ENCODE data around the gene C2CD4C.
"Not testable (repeated sequence)": the region's sequence is repeated elsewhere in the genome, so short reads cannot be mapped to it uniquely, and the experiment has no call there.

C2CD4C gene

DNA sequence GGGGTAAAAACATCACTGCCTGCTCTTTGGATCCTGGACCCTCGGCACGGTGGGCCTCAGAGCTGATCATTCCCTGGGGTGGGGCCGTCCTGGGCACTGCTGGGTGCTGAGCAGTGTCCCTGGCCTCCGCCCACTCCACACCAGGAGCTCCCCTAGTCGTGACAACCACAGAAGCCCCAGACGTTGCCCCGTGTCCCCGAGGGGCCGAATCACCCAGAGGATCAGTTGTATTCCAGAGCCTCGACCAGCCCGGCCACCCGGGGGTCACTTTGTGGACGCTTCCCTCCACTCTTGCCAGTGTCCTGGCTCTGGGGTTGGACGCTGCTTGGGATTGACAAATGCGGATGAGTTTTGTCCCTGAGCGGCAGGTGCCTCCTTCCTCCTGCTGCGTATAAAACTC lies 10.2 kb downstream of the C2CD4C start:
- no peak for DNase-seq (ENCODE audit: low spot score)

DNA sequence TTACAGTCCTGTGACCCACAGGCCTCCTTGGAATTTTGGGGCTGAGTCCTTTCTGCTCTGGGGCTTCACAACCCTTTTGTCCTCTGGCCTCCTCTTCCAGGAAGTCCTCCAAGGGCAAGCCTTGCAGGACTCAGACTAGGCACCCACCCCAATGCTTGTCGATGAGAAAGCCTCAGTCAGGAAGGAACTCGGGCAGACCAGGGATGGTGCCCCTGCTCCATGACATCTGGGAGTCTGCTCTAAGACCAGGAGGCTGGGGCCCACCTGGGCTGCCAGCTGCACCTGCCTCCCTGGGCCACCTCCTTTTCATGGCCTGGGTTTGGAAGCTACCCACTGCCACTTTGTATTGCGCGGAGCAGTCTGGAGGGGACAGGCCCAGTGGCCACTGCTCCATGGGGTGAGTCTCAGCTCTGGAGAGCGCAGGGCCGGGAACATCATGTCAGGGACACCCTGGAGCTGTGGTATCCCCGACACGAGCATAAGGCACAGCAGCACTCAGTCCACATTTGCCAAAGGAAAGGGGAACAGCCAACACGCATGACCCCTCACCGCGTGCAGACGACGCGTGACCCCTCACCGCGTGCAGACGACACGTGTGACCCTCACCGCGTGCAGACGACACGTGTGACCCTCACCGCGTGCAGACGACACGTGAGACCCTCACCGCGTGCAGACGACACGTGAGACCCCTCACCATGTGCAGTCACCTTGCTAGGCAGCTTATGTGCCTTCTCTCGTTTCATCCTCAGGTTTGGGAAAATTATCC lies 10.8 kb downstream of the C2CD4C start:
- no peak for DNase-seq (ENCODE audit: low spot score)

DNA sequence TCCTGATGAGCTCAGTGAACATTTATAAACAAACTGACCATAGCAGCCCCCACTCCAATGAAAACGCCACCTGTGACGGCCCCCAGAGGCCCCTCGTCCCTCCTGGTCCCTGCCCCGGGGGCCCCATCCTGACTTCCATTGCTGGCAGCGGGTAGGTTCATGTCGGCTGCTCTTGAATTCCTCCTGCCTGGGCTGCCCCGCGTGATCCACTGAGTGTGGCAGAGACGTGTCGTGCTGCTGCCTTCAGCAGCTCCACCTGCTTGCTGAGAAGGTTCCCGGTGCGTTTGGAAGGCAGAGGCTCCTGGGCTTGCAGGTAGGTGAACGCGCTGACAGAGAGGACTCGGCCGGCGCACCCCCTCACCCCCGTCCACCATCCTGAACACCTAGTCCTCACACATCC lies 11.6 kb downstream of the C2CD4C start:
- DNase-seq (ENCODE audit: low spot score) = no peak

DNA sequence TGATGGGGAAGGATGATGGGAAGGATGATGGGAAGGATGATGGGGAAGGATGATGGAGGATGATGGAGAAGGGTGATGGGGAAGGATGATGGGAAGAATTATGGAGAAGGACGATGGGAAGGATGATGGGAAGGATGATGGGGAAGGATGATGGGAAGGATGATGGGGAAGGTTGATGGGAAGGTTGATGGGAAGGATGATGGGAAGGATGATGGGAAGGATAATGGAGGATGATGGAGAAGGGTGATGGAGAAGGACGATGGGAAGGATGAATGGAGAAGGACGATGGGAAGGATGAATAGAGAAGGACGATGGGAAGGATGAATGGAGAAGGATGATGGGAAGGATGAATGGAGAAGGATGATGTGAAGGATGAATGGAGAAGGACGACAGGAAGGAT lies 13.5 kb downstream of the C2CD4C start:
- DNase-seq (ENCODE audit: low spot score) = no peak

DNA sequence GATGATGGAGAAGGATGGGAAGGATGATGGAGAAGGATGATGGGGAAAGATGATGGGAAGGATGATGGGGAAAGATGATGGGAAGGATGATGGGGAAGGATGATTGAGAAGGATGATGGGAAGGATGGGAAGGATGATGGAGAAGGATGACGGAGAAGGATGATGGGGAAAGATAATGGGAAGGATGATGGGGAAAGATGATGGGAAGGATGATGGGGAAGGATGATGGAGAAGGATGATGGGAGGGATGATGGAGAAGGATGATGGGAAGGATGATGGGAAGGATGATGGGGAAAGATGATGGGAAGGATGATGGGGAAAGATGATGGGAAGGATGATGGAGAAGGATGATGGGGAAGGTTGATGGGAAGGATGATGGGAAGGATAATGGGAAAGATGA lies 14.1 kb downstream of the C2CD4C start:
- DNase-seq (ENCODE audit: low spot score) = not testable (repeated sequence)

DNA sequence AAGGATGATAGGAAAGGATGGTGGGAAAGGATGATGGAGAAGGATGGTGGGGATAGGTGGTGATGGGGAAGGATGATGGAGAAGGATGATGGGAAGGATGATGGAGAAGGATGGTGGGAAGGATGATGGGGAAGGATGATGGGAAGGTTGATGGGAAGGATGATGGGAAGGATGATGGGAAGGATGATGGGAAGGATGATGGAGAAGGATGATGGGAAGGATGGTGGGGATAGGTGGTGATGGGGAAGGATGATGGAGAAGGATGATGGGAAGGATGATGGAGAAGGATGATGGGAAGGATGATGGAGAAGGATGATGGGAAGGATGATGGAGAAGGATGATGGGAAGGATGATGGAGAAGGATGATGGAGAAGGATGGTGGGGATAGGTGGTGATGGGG lies 15.4 kb downstream of the C2CD4C start:
- DNase-seq (ENCODE audit: low spot score) = not testable (repeated sequence)

DNA sequence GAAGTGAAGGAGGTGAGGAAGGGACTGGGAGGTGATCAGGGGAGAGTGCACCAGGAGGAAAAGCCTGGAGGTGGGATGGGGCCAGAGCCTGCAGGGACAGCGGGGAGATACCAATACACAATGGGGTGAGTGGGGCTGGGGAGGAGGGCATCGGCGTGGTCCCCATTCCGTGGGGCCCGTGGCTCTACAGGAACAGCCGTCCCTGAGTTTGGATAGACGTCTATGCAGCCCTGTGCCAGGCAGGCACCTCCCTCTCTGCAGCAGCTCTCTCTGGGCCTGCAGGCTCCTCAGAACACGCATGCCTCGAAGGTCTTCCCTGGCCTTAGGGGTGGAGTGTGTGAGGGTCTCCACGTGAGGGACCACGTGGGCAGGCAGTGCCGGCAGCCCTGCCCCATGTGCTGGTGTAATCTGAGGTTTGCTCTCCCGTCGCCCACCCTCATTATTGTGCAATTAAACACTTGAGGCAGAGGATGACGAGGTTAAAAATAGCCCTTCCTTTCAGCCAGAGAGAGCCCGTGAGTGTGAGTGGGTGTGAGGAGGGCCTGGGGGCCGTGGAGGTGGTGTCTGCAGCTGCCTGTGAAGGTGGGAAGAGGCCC lies 16.5 kb downstream of the C2CD4C start:
- DNase-seq (ENCODE audit: low spot score) = no peak

DNA sequence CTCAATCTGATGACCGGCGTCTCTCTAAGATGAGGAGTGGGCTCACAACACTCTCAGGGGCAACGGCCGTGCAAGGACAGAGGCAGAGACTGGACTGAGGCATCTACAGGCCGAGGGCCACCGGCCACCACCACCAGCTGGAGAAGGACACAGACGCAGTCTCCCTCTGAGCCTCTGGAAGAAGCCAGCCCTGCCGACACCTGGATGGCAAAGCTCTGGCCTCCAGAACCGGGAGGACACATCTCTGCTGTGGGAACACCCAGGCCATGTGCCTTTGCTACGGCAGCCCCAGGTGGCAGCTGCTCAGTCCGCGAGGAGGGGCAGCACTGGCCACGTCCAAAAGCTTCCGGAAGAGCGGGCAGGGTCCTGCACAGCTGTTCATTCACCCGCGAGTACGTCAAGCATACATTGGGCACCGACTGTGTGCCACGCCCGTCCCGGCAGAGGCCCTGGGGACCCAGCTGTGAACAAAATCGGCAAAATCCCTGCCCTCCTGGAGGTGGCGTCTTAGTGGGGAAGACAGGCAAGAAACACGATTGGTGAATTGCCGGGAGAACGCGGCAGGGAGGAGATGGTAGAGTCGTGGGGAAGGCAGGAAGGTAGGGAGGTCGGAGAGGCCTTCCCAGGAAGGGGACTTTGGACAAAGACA lies 17.1 kb downstream of the C2CD4C start:
- DNase-seq (ENCODE audit: low spot score) = no peak

DNA sequence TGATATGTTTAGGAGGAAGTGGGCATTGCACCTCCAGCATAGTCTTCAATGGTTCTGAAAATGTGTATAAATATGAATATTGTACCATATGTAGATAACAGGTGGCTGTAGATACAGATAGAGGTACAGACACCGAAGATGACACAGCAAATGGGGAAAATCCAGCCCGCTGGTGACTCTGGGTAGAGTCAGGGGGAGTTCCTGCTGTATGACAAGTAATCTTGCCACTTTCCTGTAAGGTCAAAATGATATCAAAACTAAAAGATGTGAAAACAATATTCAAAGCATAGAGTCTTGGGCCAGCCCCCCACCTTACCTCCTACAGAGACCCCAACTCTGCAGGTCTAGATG lies 17.8 kb downstream of the C2CD4C start:
- no peak for DNase-seq (ENCODE audit: low spot score)

DNA sequence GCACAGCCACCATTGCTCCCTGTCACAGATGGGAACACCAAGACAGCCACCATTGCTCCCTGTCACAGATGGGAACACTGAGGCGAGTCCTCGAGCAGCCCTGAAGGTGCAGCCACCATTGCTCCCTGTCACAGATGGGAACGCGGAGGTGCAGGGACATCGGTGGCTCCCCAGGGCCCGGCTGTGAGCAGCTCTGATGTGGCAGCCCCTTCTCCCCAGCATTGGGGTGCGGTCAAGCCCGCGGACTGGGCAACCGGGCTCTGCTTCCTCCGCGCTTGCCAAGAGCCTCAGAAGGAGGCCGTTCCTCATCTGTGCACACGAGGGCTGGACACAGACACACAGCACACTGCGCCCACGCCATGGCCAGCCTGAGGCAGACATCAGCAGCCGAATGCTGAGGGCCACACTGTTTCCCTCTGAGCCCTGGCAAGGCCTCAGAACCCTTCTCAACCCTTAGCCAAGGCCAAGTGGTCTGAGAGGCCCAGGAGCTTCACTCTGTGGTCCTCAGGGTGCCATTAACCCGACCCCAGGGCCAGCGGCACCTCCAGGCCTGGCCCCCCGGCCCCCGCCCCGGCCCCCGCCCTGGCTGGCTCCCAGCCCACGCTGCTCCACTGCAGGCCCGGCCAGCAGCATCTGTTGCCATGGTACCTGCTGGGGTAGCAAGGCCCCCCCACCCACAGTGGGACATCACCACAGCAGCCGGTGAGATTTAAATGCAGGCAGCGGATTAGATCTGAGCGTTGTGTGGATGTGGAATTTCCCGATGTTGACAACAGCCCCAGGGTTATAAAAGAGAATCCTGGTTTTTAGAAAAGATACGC lies 18.4 kb downstream of the C2CD4C start:
- no peak for DNase-seq (ENCODE audit: low spot score)

DNA sequence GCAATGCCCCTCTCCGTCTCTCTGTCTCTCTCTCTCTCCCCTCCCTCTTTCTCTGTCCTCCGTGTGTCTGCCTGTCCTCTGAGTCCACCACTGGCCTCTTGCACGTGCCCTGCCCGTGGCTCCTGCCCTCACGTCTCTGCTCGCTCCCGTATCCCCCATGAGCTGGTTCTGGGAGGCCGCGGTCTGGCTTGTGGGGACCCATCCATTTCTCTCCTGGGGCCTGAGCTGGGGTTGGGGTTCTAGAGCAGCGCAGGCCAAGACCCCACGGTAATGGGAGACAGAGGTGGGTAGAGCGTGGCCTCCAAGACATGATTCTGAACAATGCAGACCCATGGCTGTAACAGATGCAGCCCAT lies 19.0 kb downstream of the C2CD4C start:
- DNase-seq (ENCODE audit: low spot score) = no peak

DNA sequence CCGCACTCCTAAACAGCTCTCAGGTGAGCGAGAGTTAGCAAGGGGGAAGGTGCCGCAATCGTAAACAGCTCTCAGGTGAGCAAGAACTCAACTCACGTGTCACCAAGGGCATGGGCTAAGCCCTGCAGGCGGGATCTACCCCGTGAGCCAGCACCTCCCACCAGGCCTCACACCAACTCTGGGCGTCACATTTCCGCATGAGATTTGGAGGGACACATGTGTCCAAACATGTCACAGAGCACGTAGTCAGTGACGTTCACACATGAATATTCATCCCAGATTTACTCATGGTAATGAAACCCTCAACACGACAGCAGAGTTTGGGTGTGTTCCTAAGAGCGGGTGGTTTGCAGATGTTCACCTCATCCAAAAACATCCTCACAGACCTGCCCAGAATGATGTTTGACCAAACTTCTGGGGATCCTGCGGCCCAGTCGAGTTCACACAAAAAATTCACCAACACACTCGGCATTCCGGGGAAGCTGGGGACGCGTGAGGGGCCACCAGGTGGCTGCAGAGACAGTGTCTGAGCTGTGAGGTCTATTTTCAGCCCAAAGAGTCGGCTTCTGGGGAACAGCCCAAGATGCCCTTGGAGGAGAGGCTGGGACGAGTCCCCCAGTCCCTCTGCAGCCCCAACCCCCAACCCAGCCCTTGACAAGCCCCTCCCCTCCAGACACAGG lies 19.6 kb downstream of the C2CD4C start:
- DNase-seq (ENCODE audit: low spot score) = no peak

DNA sequence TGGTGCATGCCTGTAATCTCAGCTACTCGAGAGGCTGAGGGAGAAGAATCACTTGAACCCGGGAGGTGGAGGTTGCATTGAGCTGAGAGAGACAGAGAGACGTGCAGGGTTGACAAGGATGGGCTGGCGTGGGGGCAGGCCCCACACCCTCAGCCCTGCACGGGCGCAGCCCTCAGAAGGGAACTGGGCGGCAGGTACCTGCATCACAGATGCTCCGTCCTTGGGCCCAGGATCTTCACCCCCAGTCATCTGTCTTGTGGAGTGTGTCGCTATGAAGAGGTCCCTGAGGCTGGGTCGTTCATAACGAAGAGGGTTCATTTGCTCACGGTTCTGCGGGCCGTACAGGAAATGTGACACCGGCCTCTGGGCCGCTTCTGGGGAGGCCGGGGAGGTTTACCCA lies 20.3 kb downstream of the C2CD4C start:
- DNase-seq (ENCODE audit: low spot score) = no peak

DNA sequence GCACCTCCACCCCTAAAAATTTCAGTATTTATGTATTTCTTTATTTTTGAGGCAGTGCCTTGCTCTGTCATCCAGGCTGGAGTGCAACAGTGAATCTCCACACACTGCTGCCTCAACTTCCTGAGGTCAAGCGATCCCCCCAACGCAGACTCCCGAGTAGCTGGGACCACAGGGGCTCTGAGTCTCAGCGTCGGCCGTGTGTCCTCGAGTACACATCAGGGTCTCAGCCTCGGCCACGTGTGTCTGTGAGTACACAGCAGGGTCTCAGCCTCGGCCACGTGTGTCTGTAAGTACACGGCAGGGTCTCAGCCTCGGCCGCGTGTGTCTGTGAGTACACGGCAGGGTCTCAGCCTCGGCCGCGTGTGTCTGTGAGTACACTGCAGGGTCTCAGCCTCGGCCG lies 21.2 kb downstream of the C2CD4C start:
- no peak for DNase-seq (ENCODE audit: low spot score)

DNA sequence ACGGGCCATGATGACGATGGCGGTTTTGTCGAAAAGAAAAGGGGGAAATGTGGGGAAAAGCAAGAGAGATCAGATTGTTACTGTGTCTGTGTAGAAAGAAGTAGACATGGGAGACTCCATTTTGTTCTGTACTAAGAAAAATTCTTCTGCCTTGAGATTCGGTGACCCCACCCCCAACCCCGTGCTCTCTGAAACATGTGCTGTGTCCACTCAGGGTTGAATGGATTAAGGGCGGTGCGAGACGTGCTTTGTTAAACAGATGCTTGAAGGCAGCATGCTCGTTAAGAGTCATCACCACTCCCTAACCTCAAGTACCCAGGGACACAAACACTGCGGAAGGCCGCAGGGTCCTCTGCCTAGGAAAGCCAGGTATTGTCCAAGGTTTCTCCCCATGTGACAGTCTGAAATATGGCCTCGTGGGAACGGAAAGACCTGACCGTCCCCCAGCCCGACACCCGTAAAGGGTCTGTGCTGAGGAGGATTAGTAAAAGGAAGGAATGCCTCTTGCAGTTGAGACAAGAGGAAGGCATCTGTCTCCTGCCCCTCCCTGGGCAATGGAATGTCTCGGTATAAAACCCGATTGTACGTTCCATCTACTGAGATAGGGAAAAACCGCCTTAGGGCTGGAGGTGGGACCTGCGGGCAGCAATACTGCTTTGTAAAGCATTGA lies 22.2 kb downstream of the C2CD4C start:
- DNase-seq (ENCODE audit: low spot score) = not testable (repeated sequence)

DNA sequence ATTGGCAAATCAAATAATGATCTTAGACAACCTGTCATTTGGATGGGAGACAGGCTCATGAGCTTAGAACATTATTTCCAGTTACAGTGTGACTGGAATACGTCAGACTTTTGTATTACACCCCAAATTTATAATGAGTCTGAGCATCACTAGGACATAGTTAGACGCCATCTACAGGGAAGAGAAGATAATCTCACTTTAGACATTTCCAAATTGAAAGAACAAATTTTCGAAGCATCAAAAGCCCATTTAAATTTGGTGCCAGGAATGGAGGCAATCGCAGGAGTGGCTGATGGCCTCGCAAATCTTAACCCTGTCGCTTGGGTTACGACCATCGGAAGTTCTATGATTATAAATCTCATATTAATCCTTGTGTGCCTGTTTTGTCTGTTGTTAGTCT lies 22.8 kb downstream of the C2CD4C start:
- DNase-seq (ENCODE audit: low spot score) = not testable (repeated sequence)

DNA sequence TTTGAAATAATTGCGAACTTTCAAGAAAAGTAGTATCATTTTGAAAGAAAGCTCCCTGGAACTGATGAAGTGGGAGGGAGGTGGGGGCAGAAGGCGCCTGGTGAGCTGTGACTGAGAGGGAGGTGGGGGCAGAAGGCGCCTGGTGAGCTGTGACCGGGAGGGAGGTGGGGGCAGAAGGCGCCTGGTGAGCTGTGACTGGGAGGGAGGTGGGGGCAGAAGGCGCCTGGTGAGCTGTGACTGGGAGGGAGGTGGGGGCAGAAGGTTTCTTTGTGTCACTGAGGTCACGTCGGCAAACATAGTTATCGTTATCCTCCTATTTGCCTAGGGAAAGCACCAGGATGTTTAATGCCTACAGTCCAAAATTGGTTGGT lies 24.2 kb downstream of the C2CD4C start:
- DNase-seq (ENCODE audit: low spot score) = no peak

DNA sequence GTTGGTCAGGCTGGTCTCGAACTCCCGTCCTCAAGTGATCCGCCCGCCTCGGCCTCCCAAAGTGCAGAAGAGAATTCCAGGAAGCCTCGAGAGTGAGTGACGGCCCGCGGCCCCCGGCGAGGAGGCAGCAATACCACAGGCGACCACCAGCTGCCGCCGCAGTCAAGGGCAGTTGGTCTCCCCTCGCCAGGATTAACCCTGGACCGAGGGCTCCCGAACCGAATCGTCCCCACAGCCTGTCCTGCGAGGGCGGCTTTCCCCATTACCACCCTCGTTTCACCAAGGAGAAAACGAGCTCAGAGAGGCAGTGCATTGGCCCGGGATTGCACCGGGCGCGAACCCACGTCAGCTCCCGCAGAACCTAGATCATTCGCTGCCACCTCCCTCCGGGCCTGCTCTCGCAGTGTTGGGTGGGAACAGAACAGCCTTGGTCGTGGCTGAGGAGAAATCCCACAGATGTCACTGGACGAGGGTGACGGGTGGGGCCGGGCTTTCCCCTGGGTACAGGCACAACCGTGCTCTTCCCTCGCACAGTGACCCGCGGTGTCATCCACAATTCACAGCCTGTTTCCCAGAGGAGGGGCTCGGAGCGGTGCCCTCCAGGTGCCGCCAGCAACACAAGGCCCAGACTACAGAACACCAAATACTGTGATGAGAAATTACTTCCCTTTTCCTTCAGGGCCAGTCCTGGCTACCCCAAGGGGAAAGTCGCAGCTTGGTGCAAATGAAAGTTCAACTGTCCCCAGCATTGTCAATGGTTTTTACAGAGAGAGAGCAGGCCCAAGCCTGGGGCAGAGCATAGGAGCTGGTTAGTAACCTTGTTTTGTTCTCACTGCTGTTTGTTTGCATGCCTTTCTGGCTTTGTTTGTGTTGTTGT lies 24.8 kb downstream of the C2CD4C start:
- DNase-seq (ENCODE audit: low spot score) = peak; percentile 84

DNA sequence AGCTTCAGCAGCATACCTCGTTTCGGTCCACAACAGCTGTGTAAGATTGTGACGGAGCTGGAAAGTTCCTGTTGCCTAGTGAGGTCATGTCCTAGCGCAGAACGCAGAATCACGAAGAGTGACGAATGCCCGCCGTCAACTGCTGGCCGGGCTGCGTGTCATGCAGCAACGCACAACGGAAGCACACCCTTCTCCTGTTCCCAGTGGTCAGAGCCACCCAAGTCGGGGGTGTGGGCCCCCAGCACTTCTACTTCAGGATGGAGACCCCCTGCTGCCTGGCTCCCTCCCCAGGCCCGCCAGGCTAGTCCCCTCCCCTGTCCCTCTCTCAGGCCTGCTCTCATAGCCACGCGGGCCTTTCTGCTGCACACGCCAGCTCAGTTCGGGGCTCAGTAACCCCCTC lies 25.9 kb downstream of the C2CD4C start:
- DNase-seq (ENCODE audit: low spot score) = no peak

DNA sequence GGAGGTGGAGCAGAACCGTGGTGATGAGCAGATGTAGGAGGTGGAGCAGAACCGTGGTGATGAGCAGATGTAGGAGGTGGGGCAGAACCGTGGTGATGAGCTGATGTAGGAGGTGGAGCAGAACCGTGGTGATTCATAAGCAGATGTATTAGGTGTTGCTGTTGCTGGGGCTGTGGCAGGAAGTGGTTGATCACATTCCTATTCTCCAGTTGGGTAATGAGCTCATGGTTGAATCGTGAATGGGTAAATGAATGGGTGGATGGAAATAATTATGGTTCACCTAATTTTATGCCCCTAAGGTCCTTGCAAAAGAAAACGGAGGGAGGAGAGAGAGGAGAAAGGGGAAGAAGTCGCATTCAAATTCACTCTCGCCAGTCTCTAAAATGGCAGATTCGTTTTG lies 26.4 kb downstream of the C2CD4C start:
- DNase-seq (ENCODE audit: low spot score) = not testable (repeated sequence)

DNA sequence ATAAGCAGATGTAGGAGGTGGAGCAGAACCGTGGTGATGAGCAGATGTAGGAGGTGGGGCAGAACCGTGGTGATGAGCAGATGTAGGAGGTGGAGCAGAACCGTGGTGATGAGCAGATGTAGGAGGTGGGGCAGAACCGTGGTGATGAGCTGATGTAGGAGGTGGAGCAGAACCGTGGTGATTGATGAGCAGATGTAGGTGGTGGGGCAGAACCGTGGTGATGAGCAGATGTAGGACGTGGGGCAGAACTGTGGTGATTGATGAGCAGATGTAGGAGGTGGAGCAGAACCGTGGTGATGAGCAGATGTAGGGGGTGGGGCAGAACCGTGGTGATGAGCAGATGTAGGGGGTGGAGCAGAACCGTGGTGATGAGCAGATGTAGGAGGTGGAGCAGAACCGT lies 27.0 kb downstream of the C2CD4C start:
- DNase-seq (ENCODE audit: low spot score) = not testable (repeated sequence)
